HL-60 (cell line): ENCODE results near the gene AFM.

Experiments
- CTCF ChIP-seq: IDR thresholded peaks from one replicate; pipeline ENCODE4 v1.5.1; 2011; ENCODE audit warnings: low read length, control low read depth, inconsistent platforms; ENCODE audit not compliant: insufficient read depth
- REST ChIP-seq: IDR thresholded peaks from 2 replicates; pipeline ENCODE4 v1.6.1; 2012; ENCODE audit warnings: low read depth; ENCODE audit not compliant: insufficient replicate concordance

GRCh38 chr4:73448448-73449203, 32.9 kb upstream of the AFM start:
- TF ChIP-seq CTCF (no peak), REST (no peak)
